ENCODE data around the gene ADGRF3. TPM values are rescaled to one million over a fixed set of nuclear protein-coding genes. Genes with fewer than 3 reads are reported as not detected.

ADGRF3 gene
- total and polyA plus RNA-seq, 2 of the 8 experiments (the other 6 are each of a cell fraction or from before 2014, with no cell fraction given) = 0.54 to 0.69 TPM

- ChIA-PET POLR2A (ENCODE audit: partially characterized antibody) (interaction anchor here (0.8 kb wide), 1 partner anchor 13 kb away, joined by 4 read pairs; no protein-coding TSS in a partner anchor), CTCF (ENCODE audit: partially characterized antibody) (interaction anchor here (1.1 to 4.0 kb wide), 4 partner anchors 10 to 56 kb away, joined by 3 to 19 read pairs (median 6); no protein-coding TSS in a partner anchor)
- no peaks in the 10 kb centered on the region for H3K27me3 ChIP-seq (replicated peaks in 1 of 4; ENCODE audit: control insufficient read depth in 3 of 4, extremely low read depth in 1 of 4, insufficient read depth in 3 of 4, low read length in 3 of 4)
- H3K4me1 ChIP-seq (replicated peaks in 1 of 4; ENCODE audit: control insufficient read depth in 3 of 4, insufficient read depth in 4 of 4, low read length in 3 of 4) = peaks cover 8 to 17% (median 12%) of the 10 kb centered on the region in 4 experiments; a peak in 6 of 7 replicates
- no peak overlapping the region for H4K5ac ChIP-seq (ENCODE audit: insufficient read length, low read depth, low read length)
- H2BK15ac ChIP-seq (ENCODE audit: low read length) = no peak overlapping the region
- H3K4ac ChIP-seq (replicated peaks; ENCODE audit: insufficient read length, low read depth, low read length) = no peak overlapping the region
- WGBS, 2 experiments (ENCODE audit: extremely low coverage in 1 of 2, insufficient coverage in 1 of 2, insufficient read length in 1 of 2, insufficient replicate concordance in 2 of 2, low coverage in 1 of 2, low lambda C conversion rate in 2 of 2, missing lambda C conversion rate in 1 of 2) = 98% methylated on average over 6 of the region's 6 CpGs; no CpG with 5 or more reads in 1 of the 2 experiments
- no peak overlapping the region for H3K14ac ChIP-seq (ENCODE audit: insufficient read length)
- no peak overlapping the region for H2BK12ac ChIP-seq (ENCODE audit: low read depth, low read length)
- FAIRE-seq = no peak
- no peak overlapping the region for H3K27ac ChIP-seq (ENCODE audit: low read depth, low read length)
- H3K23ac ChIP-seq (ENCODE audit: insufficient read length) = no peak overlapping the region
- H2AK5ac ChIP-seq (ENCODE audit: low read depth, low read length) = no peak overlapping the region
- no peak overlapping the region for H2BK5ac ChIP-seq (ENCODE audit: low read depth, low read length)
- H3K23me2 ChIP-seq (ENCODE audit: low read depth, low read length) = peaks cover 14% of the 10 kb centered on the region
- peaks cover 0 to 1% of the 10 kb centered on the region in 2 experiments for H4K20me1 ChIP-seq (replicated peaks in 1 of 2; ENCODE audit: control insufficient read depth in 1 of 2, insufficient read depth in 2 of 2, low read length in 2 of 2)
- no peak for DNase-seq (ENCODE audit: low read depth in 1 of 2, low spot score in 2 of 2)
- H3K9ac ChIP-seq (replicated peaks in 1 of 4; ENCODE audit: extremely low read depth in 1 of 4, low read depth in 3 of 4, low read length in 3 of 4) = no peak overlapping the region
- H2BK20ac ChIP-seq (ENCODE audit: low read length) = no peak overlapping the region
- peaks cover 0 to 12% of the 10 kb centered on the region in 2 experiments; a peak in 2 of 4 replicates for H3K79me2 ChIP-seq (ENCODE audit: control insufficient read depth in 1 of 2, insufficient read depth in 2 of 2, low read length in 2 of 2)
- H3K4me3 ChIP-seq (ENCODE audit: extremely low read depth in 1 of 4, insufficient read depth in 2 of 4, low read depth in 3 of 4, low read length in 4 of 4) = no peak overlapping the region
- H2BK120ac ChIP-seq (replicated peaks; ENCODE audit: low read depth, low read length) = no peak overlapping the region
- no peaks in the 10 kb centered on the region for H3K9me3 ChIP-seq (ENCODE audit: insufficient read depth in 2 of 2, low read depth in 1 of 2, low read length in 1 of 2)
- no peaks in the 10 kb centered on the region for H3K79me1 ChIP-seq (ENCODE audit: low read depth, low read length)
- H4K91ac ChIP-seq (replicated peaks; ENCODE audit: insufficient read length, low read length) = no peak overlapping the region
- no peak overlapping the region for H3K18ac ChIP-seq (ENCODE audit: extremely low read depth, low read length)
- H2AFZ ChIP-seq (ENCODE audit: low read length) = no peak overlapping the region
- H3K36me3 ChIP-seq (ENCODE audit: control insufficient read depth in 2 of 4, insufficient read depth in 4 of 4, low read length in 3 of 4) = peaks cover 0 to 2% (median under 1%) of the 10 kb centered on the region in 4 experiments; a peak in 1 of 8 replicates
- no peak overlapping the region for H4K8ac ChIP-seq (ENCODE audit: extremely low read depth, insufficient read depth, low read length)
- no peak overlapping the region for H3K4me2 ChIP-seq (ENCODE audit: insufficient read depth in 1 of 2, low read depth in 2 of 2, low read length in 2 of 2)
- no peak overlapping the region for H3K56ac ChIP-seq (replicated peaks; ENCODE audit: insufficient read length, low read depth, low read length)
- no peak for TF ChIP-seq CBX8 (IDR thresholded peaks at IDR 0.05; ENCODE audit: borderline replicate concordance, low read depth, low read length)
- no peak for TF ChIP-seq RXRA (IDR thresholded peaks at IDR 0.05; ENCODE audit: insufficient read depth, low read depth, low read length)
- TF ChIP-seq MAFK (IDR thresholded peaks at IDR 0.05; ENCODE audit: low read depth, low read length) = no peak
- no peak for TF ChIP-seq NRF1 (IDR thresholded peaks at IDR 0.05; ENCODE audit: low read depth, low read length)
- TF ChIP-seq JUND (IDR thresholded peaks at IDR 0.05; ENCODE audit: low read length) = no peak
- no peak for TF ChIP-seq KDM5A (IDR thresholded peaks at IDR 0.05; ENCODE audit: low read length)
- no peak for TF ChIP-seq POLR2A (IDR thresholded peaks at IDR 0.05; ENCODE audit: control extremely low read depth in 1 of 2, low read depth in 2 of 2, low read length in 2 of 2)
- TF ChIP-seq ATF3 (IDR thresholded peaks at IDR 0.05; ENCODE audit: insufficient read depth, low read depth, low read length) = no peak
- TF ChIP-seq TBP (IDR thresholded peaks at IDR 0.05; ENCODE audit: low read depth, low read length) = no peak
- no peak for TF ChIP-seq ASH2L (IDR thresholded peaks at IDR 0.05; ENCODE audit: low read length)
- TF ChIP-seq ATF2 (IDR thresholded peaks at IDR 0.05; ENCODE audit: low read length) = no peak
- TF ChIP-seq SIRT6 (IDR thresholded peaks at IDR 0.05; ENCODE audit: low read length) = no peak
Observed at GRCh38 chr2:26302846-26303245, 43.7 kb downstream of the ADGRF3 start.
